H9 (cell line): ENCODE measurements around the gene LRP1B. TPM values are rescaled to one million over a fixed set of nuclear protein-coding genes. Genes with fewer than 3 reads are reported as not detected.

ENCODE experiments used
- DNase-seq: peaks from one replicate; pipeline ENCODE4 v3.0.0-alpha.2; 2017
- H2AFZ ChIP-seq: one replicate; pipeline ENCODE4 v1.6.1; 2013; ENCODE audit warnings: mild to moderate bottlenecking, low read length, control low read depth, moderate library complexity
- H2AK5ac ChIP-seq: 2 replicates; pipeline ENCODE4 v1.6.1; 2013; ENCODE audit warnings: low read length, control low read depth, mixed read lengths; ENCODE audit not compliant: insufficient read length
- H2BK120ac ChIP-seq: one replicate; pipeline ENCODE4 v1.6.1; 2013; ENCODE audit warnings: low read depth, mild to moderate bottlenecking, low read length, control low read depth, inconsistent platforms; ENCODE audit not compliant: poor library complexity, severe bottlenecking
- H2BK12ac ChIP-seq: 2 replicates; pipeline ENCODE4 v1.6.1; 2013; ENCODE audit warnings: low read length, control low read depth, mixed read lengths, low read depth; ENCODE audit not compliant: insufficient read length
- H2BK15ac ChIP-seq: 2 replicates; pipeline ENCODE4 v1.6.1; 2013; ENCODE audit warnings: low read depth, low read length, control low read depth
- H2BK20ac ChIP-seq: one replicate; pipeline ENCODE4 v1.6.1; 2013; ENCODE audit warnings: low read depth, mild to moderate bottlenecking, low read length, control low read depth, inconsistent platforms; ENCODE audit not compliant: poor library complexity, severe bottlenecking
- H2BK5ac ChIP-seq: 2 replicates; pipeline ENCODE4 v1.6.1; 2013; ENCODE audit warnings: low read length, control low read depth, mixed read lengths; ENCODE audit not compliant: insufficient read length
- H3K14ac ChIP-seq: 2 replicates; pipeline ENCODE4 v1.6.1; 2013; ENCODE audit warnings: low read length, control low read depth; ENCODE audit not compliant: insufficient read depth
- H3K18ac ChIP-seq: 2 replicates; pipeline ENCODE4 v1.6.1; 2013; ENCODE audit warnings: low read depth, mild to moderate bottlenecking, mixed read lengths, low read length, control low read depth; ENCODE audit not compliant: insufficient read length
- H3K23ac ChIP-seq: 2 replicates; pipeline ENCODE4 v1.6.1; 2013; ENCODE audit warnings: low read length, control low read depth, mixed read lengths, low read depth; ENCODE audit not compliant: insufficient read length
- H3K23me2 ChIP-seq: 2 replicates; pipeline ENCODE4 v1.6.1; 2013; ENCODE audit warnings: low read depth, mild to moderate bottlenecking, mixed read lengths, low read length, control low read depth; ENCODE audit not compliant: insufficient read length, poor library complexity, severe bottlenecking
- H3K27ac ChIP-seq: 2 replicates; pipeline ENCODE4 v1.5.1; 2013; ENCODE audit warnings: low read length, control low read depth, mixed read lengths, low read depth; ENCODE audit not compliant: insufficient read length
- H3K27me3 ChIP-seq: 2 replicates; pipeline ENCODE4 v1.6.1; 2013; ENCODE audit warnings: low read length, control low read depth, inconsistent platforms; ENCODE audit not compliant: insufficient read depth
- H3K4ac ChIP-seq: 2 replicates; pipeline ENCODE4 v1.6.1; 2013; ENCODE audit warnings: low read depth, mild to moderate bottlenecking, control low read depth, inconsistent platforms, low read length, moderate library complexity
- H3K4me1 ChIP-seq: 2 replicates; pipeline ENCODE4 v1.6.1; 2013; ENCODE audit warnings: low read length, control low read depth, inconsistent platforms; ENCODE audit not compliant: insufficient read depth
- H3K4me2 ChIP-seq: 2 replicates; pipeline ENCODE4 v1.6.1; 2013; ENCODE audit warnings: low read length, control low read depth, mixed read lengths; ENCODE audit not compliant: insufficient read length, insufficient read depth
- H3K56ac ChIP-seq: 2 replicates; pipeline ENCODE4 v1.6.1; 2013; ENCODE audit warnings: low read depth, mild to moderate bottlenecking, mixed read lengths, low read length, control low read depth; ENCODE audit not compliant: insufficient read length
- H3K79me1 ChIP-seq: 2 replicates; pipeline ENCODE4 v1.6.1; 2013; ENCODE audit warnings: low read depth, mild to moderate bottlenecking, moderate library complexity, low read length, control low read depth, inconsistent platforms; ENCODE audit not compliant: insufficient read depth, poor library complexity, severe bottlenecking
- H3K79me2 ChIP-seq: 2 replicates; pipeline ENCODE4 v1.6.1; 2013; ENCODE audit warnings: low read length, control low read depth, inconsistent platforms; ENCODE audit not compliant: insufficient read depth
- H3K9ac ChIP-seq: 2 replicates; pipeline ENCODE4 v1.6.1; 2013; ENCODE audit warnings: low read length, control low read depth, mixed read lengths; ENCODE audit not compliant: insufficient read length; ENCODE audit errors: extremely low read depth
- H3K9me3 ChIP-seq: one replicate; pipeline ENCODE4 v1.6.1; 2013; ENCODE audit warnings: low read depth, low read length, inconsistent platforms; ENCODE audit not compliant: control insufficient read depth
- H3T11ph ChIP-seq: one replicate; pipeline ENCODE4 v1.6.1; 2013; ENCODE audit warnings: mild to moderate bottlenecking, low read length, control low read depth, inconsistent platforms
- H4K20me1 ChIP-seq: one replicate; pipeline ENCODE4 v1.6.1; 2013; ENCODE audit not compliant: control insufficient read depth, insufficient read length, insufficient read depth
- H4K5ac ChIP-seq: 2 replicates; pipeline ENCODE4 v1.6.1; 2013; ENCODE audit warnings: low read depth, mild to moderate bottlenecking, mixed read lengths, low read length, control low read depth; ENCODE audit not compliant: insufficient read length
- H4K8ac ChIP-seq: replicated peaks from 2 replicates; pipeline ENCODE4 v1.6.1; 2013; ENCODE audit warnings: low read length, control low read depth, mixed read lengths, low read depth; ENCODE audit not compliant: insufficient read length
- H4K91ac ChIP-seq: 2 replicates; pipeline ENCODE4 v1.6.1; 2013; ENCODE audit warnings: low read depth, mild to moderate bottlenecking, moderate library complexity, mixed read lengths, low read length, control low read depth; ENCODE audit not compliant: insufficient read length
- H3K27ac Mint-ChIP-seq, 3 experiments: 2 replicates in 2 of 3; 3 replicates in 1 of 3; pipeline ENCODE4 v1.8.0; 2020 to 2021; ENCODE audit warnings: mixed read lengths in 3 of 3, mild to moderate bottlenecking in 1 of 3, moderate library complexity in 1 of 3
- H3K27me3 Mint-ChIP-seq: 2 replicates; pipeline ENCODE4 v1.8.0; 2021; ENCODE audit warnings: low read depth, mild to moderate bottlenecking, moderate library complexity, mixed read lengths
- H3K36me3 Mint-ChIP-seq, 3 experiments: 2 replicates in 2 of 3; 3 replicates in 1 of 3; pipeline ENCODE4 v1.8.0; 2020 to 2021; ENCODE audit warnings: low read depth in 3 of 3, mixed read lengths in 3 of 3; ENCODE audit not compliant: insufficient read depth in 1 of 3
- H3K4me1 Mint-ChIP-seq, 2 experiments: 2 replicates each; pipeline ENCODE4 v1.8.0; 2020; ENCODE audit warnings: mixed read lengths in 2 of 2
- H3K4me3 Mint-ChIP-seq, 2 experiments: 2 replicates in 1 of 2; 3 replicates in 1 of 2; pipeline ENCODE4 v1.8.0; 2020 to 2021; ENCODE audit warnings: mild to moderate bottlenecking in 2 of 2, mixed read lengths in 2 of 2, moderate library complexity in 1 of 2
- H3K9me3 Mint-ChIP-seq, 2 experiments: 2 replicates in 1 of 2; 3 replicates in 1 of 2; pipeline ENCODE4 v1.8.0; 2020; ENCODE audit warnings: mild to moderate bottlenecking in 2 of 2, mixed read lengths in 2 of 2, moderate library complexity in 1 of 2
- WGBS: extraction: QIAGEN DNeasy Blood & Tissue Kit; methylation state at CpG from one replicate; pipeline ENCODE4 v1.1.7; 2013; ENCODE audit warnings: missing lambda C conversion rate, low lambda C conversion rate, mixed read lengths; ENCODE audit not compliant: insufficient read length; ENCODE audit errors: extremely low coverage; 5-methylcytosine and 5-hydroxymethylcytosine counted together
- total RNA-seq: library from RNA; stranded (reverse); gene quantifications from 2 replicates; pipeline ENCODE4 v1.2.1, GENCODE V29; 2021
- TF ChIP-seq, protein P1 (sequence below): fragments of 200-600 bp; sonication (generic); conservative IDR thresholded peaks from 3 replicates; pipeline ENCODE4 v1.8.0; 2021; ENCODE audit warnings: antibody characterized with exemption, mild to moderate bottlenecking

Gene LRP1B
- total RNA-seq, 1 experiment from 2014 or later = not detected

DNA sequence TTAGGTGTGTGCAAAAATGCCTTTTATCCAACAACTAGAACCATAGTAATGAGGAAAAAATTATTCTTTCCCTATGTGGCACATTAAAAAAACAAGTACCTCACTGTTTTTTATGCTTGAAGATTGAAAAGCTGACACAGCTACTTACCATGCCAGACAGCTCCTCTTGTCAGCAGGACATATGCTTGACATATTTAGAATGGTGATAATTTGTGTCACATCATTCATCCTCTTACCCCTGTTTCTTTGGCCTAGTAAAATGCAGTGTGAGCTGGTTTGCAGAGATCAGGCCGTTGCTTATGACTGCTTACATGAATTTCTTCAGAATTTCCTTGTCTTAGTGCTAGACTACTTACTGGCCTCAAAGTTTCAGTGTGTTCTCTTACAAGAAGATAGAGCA, 869.9 kb downstream of the LRP1B start:
- Histone ChIP-seq H3K79me1 (no peaks in the 10 kb centered on the region), H2AFZ (no peak overlapping the region), H2AK5ac (no peak overlapping the region), H3K4ac (no peak overlapping the region), H3K27ac (no peak overlapping the region), H3K23ac (no peak overlapping the region), H3K18ac (no peak overlapping the region), H3K9me3 (no peaks in the 10 kb centered on the region), H4K91ac (no peak overlapping the region), H3K23me2 (no peaks in the 10 kb centered on the region), H3K56ac (no peak overlapping the region), H4K5ac (no peak overlapping the region), H2BK20ac (no peak overlapping the region), H3K27me3 (no peaks in the 10 kb centered on the region), H3K14ac (no peak overlapping the region), H4K20me1 (no peaks in the 10 kb centered on the region), H3K4me1 (no peaks in the 10 kb centered on the region), H3K4me2 (no peak overlapping the region), H2BK5ac (no peak overlapping the region), H2BK120ac (no peak overlapping the region), H2BK12ac (no peak overlapping the region), H3K79me2 (no peaks in the 10 kb centered on the region), H2BK15ac (no peak overlapping the region), H3T11ph (no peak overlapping the region), H4K8ac (no peak overlapping the region), H3K9ac (no peak overlapping the region)
- H3K4me3 Mint-ChIP-seq = no peak overlapping the region
- no peaks in the 10 kb centered on the region for H3K27me3 Mint-ChIP-seq
- no peak for DNase-seq
- WGBS = no CpG with 5 or more reads among the region's 1 CpG
- TF ChIP-seq, protein P1, sequence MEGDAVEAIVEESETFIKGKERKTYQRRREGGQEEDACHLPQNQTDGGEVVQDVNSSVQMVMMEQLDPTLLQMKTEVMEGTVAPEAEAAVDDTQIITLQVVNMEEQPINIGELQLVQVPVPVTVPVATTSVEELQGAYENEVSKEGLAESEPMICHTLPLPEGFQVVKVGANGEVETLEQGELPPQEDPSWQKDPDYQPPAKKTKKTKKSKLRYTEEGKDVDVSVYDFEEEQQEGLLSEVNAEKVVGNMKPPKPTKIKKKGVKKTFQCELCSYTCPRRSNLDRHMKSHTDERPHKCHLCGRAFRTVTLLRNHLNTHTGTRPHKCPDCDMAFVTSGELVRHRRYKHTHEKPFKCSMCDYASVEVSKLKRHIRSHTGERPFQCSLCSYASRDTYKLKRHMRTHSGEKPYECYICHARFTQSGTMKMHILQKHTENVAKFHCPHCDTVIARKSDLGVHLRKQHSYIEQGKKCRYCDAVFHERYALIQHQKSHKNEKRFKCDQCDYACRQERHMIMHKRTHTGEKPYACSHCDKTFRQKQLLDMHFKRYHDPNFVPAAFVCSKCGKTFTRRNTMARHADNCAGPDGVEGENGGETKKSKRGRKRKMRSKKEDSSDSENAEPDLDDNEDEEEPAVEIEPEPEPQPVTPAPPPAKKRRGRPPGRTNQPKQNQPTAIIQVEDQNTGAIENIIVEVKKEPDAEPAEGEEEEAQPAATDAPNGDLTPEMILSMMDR = no peak
- H3K9me3 Mint-ChIP-seq = no peaks in the 10 kb centered on the region
- no peak overlapping the region for H3K27ac Mint-ChIP-seq
- no peaks in the 10 kb centered on the region for H3K36me3 Mint-ChIP-seq
- H3K4me1 Mint-ChIP-seq = no peaks in the 10 kb centered on the region
